ENCODE measurements around the gene CLEC16A. TPM values are rescaled to one million over a fixed set of nuclear protein-coding genes. Genes with fewer than 3 reads are reported as not detected.
A peak's percentile ranks its signal among the peaks of the same experiment; 100 is the strongest.

The CLEC16A gene
- total RNA-seq, 2 donors from 2014 or later = 29.9 to 32.3 TPM

DNA sequence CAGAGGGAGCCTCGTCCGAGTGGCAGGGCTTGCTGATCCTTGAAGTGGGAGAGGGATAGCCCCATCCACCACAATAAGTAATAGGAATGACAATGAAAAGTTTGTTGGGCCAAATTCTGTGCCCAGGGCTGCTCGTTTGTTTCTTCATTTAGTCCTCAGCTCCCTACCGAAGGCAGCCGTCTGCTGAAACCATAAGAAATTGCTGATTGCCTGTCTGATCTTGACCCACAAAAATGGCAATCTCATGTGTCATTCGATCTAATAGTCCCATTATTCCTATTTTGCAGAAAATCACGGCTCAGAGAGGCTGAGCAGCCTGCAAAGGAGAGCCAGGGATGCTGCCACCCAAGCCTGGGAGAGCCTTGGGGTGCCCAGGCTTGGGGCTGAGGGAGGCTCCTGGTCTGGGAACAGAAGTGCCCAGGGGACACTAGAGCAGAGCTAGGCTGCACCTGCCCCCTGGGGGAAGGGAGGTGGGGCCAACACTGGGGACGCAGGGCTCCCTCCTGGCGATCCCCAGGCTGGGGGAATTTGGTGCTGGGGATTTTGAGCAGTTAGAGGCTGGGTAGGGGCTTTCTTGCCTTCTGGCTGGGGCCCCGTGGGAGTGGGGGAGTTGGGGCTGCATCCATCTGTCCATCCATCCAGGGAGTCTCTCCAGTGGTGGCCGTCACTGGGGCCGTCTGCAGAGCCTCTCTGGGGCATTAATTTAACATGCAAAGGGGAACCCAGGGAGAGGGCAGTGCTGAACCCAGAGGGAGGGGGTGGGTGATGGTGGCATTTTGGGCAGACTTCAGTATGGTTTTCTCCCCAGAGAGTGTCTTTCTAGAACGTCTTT is 258.1 kb downstream of the CLEC16A start:
- H3K4me1 Mint-ChIP-seq (ENCODE audit: low read depth) = peaks cover 84% of the 10 kb centered on the region
- DNase-seq (no peak), ATAC-seq (replicated peaks in 1 of 2) (peak; percentile 5 to 16)
- peaks cover 0 to 3% of the 10 kb centered on the region in 2 donors for H3K9me3 Mint-ChIP-seq
- no peaks in the 10 kb centered on the region for H3K27me3 Mint-ChIP-seq (ENCODE audit: low read depth)
- peak overlapping the region; percentile 37 to 75 for H3K4me3 Mint-ChIP-seq
- H3K36me3 Mint-ChIP-seq (ENCODE audit: insufficient read depth in 2 of 2) = peaks cover 3% of the 10 kb centered on the region in 2 donors
- no peak overlapping the region for H3K27ac Mint-ChIP-seq

DNA sequence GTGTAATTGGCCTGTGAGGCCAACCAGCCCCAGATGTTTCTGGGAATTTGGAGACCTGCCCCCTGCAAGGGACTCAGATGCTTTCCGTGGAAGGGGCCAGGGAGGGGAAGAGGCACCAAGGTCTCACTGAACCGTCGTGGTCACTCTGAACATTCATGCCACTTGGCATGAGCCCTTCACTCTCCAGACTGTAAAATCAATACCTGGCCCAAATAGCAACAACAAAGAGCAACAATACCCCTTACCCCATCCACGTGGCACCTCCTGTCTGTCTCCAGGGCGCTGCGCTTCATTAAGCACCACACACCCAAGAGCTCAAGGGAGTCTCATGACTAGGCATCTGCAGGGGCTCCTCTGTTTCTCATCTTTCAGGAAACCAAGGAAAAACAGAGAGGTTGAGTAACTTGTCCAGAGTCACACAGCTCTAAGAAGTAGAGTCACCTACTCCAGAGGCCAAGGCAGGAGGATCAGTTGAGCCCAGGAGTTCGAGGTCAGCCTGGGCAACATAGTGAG is 258.8 kb downstream of the CLEC16A start:
- no peak for DNase-seq
- Mint-ChIP-seq H3K4me3 (peak overlapping the region in 1 of 2 donors; percentile 75), H3K9me3 (peaks cover 0 to 6% of the 10 kb centered on the region in 2 donors), H3K4me1 (ENCODE audit: low read depth) (peaks cover 77% of the 10 kb centered on the region), H3K36me3 (ENCODE audit: insufficient read depth in 2 of 2) (peaks cover 6% of the 10 kb centered on the region in 2 donors), H3K27ac (no peak overlapping the region), H3K27me3 (ENCODE audit: low read depth) (no peaks in the 10 kb centered on the region)
- no peak for ATAC-seq (replicated peaks in 1 of 2)

DNA sequence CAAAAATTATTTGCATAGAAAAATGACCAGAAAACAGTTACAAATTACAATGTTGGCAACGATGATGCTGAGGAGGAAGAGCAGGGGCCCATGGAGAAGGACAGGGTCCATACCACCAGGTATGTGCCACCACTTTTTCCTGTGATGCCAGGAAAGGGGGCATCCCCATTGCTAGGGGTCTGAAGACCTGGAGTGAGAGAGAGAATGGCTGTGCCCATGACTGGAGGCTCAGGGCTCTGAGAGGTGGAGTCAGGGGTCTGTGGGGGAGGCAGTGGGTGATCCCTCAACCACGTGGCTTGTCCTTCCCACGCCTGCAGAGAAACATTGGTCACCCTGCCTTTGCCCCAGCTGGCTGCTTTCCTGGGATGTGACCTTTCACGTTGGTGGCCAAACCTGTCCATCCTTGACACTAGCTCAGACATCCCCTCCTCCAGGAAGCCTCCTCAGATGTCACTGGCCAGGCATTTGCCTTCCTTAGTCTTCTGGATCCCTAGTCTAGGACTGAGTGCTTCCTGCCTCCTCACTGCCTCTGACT is 260.2 kb downstream of the CLEC16A start:
- H3K9me3 Mint-ChIP-seq = peaks cover 0 to 6% of the 10 kb centered on the region in 2 donors
- H3K36me3 Mint-ChIP-seq (ENCODE audit: insufficient read depth in 2 of 2) = peaks cover 9% of the 10 kb centered on the region in 2 donors
- DNase-seq = no peak
- H3K27me3 Mint-ChIP-seq (ENCODE audit: low read depth) = no peaks in the 10 kb centered on the region
- peak overlapping the region; percentile 61 for H3K27ac Mint-ChIP-seq
- ATAC-seq (replicated peaks in 1 of 2) = no peak
- peaks cover 76% of the 10 kb centered on the region for H3K4me1 Mint-ChIP-seq (ENCODE audit: low read depth)
- H3K4me3 Mint-ChIP-seq = no peak overlapping the region

DNA sequence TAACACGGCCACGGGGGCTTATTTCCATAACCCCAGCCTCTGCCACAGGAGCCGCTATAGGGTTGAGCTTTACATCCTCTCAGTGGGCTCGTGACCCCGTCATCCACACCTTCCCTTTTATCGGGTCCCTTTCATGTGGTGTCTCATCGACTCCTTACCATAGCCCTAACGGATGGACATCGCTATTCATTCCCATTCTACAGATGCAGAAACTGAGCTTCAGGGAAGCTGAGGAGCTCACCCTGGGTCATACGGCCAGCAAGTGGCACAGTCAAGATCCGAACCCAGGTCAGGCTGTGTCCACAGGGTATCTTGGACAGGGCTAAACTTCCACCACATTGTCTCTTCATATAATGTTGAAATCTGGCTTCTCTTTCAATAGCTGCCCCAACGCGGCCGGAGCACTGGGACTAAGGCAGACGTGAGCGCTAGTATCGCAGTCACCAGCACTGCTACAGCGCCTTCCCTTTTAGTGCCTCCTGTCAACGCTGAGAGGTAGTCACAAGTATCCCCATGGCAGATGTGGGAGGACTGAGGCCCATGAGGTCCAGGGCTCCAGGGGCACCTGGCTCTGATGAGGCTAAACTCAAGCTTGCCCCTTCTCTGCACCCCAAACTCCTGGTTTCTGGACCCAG is 260.8 kb downstream of the CLEC16A start:
- H3K4me3 Mint-ChIP-seq = no peak overlapping the region
- peaks cover 76% of the 10 kb centered on the region for H3K4me1 Mint-ChIP-seq (ENCODE audit: low read depth)
- H3K27me3 Mint-ChIP-seq (ENCODE audit: low read depth) = no peaks in the 10 kb centered on the region
- no peak overlapping the region for H3K27ac Mint-ChIP-seq
- H3K36me3 Mint-ChIP-seq (ENCODE audit: insufficient read depth in 2 of 2) = peaks cover 9% of the 10 kb centered on the region in 2 donors
- DNase-seq (no peak), ATAC-seq (replicated peaks in 1 of 2) (no peak)
- peaks cover 0 to 6% of the 10 kb centered on the region in 2 donors for H3K9me3 Mint-ChIP-seq

DNA sequence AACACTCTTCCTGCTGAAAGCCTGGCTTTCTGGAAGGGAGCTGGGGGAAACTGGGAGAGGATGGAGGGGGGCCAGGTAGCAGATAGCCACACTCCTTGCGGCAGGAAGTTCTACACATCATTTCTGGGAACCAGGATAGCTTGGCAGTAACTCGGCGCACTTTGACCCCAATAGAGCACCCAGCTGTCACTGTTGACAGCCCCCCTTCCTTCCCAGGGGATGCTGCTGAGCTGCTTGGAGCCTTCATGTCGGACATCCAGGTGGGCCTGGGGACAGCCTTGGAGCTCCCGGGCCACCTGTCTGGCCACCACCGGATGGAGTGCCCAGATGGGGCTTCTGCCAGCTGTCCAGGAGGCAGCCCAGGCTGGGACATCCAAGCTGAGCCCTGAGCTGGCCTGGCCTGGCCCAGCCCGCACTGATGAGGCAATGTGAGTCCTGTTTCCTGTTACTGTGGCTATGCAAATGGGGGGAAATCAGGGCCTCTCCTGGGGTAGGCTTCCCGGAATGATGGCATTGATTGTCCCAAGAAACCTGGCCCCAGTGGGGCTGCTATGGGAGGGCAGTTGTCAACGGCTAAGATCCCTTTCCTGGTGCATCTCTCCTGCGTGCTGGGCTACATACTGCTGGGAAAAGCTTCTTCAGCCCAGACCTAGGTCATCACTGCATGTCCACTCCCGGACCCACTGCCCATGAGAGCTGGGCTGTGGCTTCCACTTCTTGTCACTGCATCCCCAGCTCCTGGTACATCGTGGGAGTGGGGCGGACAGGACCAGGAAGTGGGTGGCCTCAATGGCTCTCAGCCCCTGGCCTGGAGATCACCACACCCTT is 261.6 kb downstream of the CLEC16A start:
- H3K27me3 Mint-ChIP-seq (ENCODE audit: low read depth) = no peaks in the 10 kb centered on the region
- H3K4me1 Mint-ChIP-seq (ENCODE audit: low read depth) = peaks cover 75% of the 10 kb centered on the region
- H3K36me3 Mint-ChIP-seq (ENCODE audit: insufficient read depth in 2 of 2) = peaks cover 9% of the 10 kb centered on the region in 2 donors
- DNase-seq (peak in 1 of 2 donors; percentile 57), ATAC-seq (replicated peaks in 1 of 2) (peak; percentile 37 to 70)
- H3K27ac Mint-ChIP-seq = peak overlapping the region; percentile 98
- H3K9me3 Mint-ChIP-seq = peaks cover 0 to 6% of the 10 kb centered on the region in 2 donors
- peak overlapping the region; percentile 58 to 78 for H3K4me3 Mint-ChIP-seq

DNA sequence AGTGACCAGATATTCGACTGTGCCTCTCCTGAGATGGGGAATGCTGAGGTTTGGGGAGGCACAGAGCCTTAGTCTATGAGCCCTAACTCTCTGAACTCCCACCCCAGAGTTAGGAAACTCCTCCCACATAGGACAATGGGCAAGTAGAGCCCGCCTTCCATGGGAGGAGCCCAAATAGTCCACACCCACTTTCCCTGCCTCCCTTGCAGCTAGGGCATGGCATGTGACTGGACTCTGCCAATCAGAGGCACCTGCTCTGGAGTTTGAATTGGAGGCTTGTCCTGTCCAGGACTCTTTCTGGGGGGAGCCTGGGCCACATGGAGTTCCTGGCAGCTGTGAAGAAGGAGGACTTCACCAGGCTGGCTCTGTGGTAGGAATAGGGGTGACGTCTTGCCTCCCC is 263.3 kb downstream of the CLEC16A start:
- Mint-ChIP-seq H3K27me3 (ENCODE audit: low read depth) (no peaks in the 10 kb centered on the region), H3K4me3 (peak overlapping the region; percentile 58 to 78), H3K9me3 (peaks cover 0 to 6% of the 10 kb centered on the region in 2 donors), H3K36me3 (ENCODE audit: insufficient read depth in 2 of 2) (peaks cover 9% of the 10 kb centered on the region in 2 donors), H3K27ac (peak overlapping the region; percentile 95), H3K4me1 (ENCODE audit: low read depth) (peaks cover 74% of the 10 kb centered on the region)
- DNase-seq (no peak), ATAC-seq (replicated peaks in 1 of 2) (no peak)

DNA sequence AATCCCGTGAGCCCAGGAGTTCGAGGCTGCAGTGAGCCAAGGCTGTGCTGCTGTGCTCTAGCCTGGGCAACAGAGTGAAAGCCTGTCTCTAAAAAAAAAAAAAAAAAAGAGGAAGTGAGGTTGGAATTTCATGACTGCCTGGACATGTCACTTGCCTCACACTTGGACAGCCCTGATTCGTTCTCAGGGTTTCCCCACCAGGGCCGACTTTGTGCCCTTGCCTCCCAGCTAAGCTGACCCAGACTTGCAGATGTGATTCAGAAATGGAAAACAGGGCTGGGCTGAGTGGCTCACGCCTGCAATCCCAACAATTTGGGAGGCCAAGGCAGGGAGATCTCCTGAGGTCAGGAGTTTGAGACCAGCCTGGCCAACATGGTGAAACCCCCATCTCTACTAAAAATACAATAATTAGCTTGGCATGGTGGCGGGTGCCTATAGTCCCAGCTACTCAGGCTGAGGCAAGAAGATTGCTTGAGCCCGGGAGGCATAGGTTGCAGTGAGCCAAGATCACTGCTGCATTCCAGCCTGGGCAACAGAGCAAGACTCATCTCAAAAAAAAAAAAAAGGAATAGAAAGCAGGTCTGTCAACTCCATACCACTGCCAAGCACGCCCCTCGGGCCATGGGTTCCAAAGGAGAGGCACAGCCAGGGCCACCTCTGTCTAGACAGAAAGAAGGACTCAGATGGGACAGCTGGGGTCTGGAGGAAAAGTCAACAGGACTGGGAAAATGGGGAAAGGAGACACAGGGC is 264.7 kb downstream of the CLEC16A start:
- Mint-ChIP-seq H3K4me3 (no peak overlapping the region), H3K27ac (no peak overlapping the region), H3K9me3 (peaks cover 0 to 6% of the 10 kb centered on the region in 2 donors), H3K36me3 (ENCODE audit: insufficient read depth in 2 of 2) (peaks cover 9% of the 10 kb centered on the region in 2 donors), H3K4me1 (ENCODE audit: low read depth) (peaks cover 70% of the 10 kb centered on the region), H3K27me3 (ENCODE audit: low read depth) (no peaks in the 10 kb centered on the region)
- ATAC-seq (replicated peaks in 1 of 2) = no peak
- no peak for DNase-seq

DNA sequence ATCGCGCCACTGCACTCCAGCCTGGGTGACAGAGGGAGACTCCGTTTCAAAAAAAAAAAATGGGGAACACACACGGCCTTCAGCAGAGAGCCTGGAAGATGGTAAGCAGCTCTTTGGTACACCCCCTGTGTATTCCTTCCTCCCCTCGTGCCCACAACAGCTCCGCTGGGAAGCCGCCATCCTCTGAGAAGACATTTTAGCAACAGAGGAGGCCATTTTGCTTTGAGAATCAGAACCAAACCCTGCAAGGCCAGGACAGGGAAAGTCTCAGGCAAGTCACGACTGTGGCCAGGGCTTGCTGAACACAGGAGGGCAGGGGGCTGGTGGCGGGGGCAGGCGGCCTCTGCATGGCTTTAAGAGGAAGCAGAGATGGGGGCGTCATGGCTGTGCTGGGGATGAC is 265.9 kb downstream of the CLEC16A start:
- ATAC-seq (replicated peaks in 1 of 2) (no peak), DNase-seq (no peak)
- no peak overlapping the region for H3K27ac Mint-ChIP-seq
- no peak overlapping the region for H3K4me3 Mint-ChIP-seq
- H3K36me3 Mint-ChIP-seq (ENCODE audit: insufficient read depth in 2 of 2) = peaks cover 9% of the 10 kb centered on the region in 2 donors
- peaks cover 0 to 6% of the 10 kb centered on the region in 2 donors for H3K9me3 Mint-ChIP-seq
- H3K4me1 Mint-ChIP-seq (ENCODE audit: low read depth) = peaks cover 60% of the 10 kb centered on the region
- no peaks in the 10 kb centered on the region for H3K27me3 Mint-ChIP-seq (ENCODE audit: low read depth)

DNA sequence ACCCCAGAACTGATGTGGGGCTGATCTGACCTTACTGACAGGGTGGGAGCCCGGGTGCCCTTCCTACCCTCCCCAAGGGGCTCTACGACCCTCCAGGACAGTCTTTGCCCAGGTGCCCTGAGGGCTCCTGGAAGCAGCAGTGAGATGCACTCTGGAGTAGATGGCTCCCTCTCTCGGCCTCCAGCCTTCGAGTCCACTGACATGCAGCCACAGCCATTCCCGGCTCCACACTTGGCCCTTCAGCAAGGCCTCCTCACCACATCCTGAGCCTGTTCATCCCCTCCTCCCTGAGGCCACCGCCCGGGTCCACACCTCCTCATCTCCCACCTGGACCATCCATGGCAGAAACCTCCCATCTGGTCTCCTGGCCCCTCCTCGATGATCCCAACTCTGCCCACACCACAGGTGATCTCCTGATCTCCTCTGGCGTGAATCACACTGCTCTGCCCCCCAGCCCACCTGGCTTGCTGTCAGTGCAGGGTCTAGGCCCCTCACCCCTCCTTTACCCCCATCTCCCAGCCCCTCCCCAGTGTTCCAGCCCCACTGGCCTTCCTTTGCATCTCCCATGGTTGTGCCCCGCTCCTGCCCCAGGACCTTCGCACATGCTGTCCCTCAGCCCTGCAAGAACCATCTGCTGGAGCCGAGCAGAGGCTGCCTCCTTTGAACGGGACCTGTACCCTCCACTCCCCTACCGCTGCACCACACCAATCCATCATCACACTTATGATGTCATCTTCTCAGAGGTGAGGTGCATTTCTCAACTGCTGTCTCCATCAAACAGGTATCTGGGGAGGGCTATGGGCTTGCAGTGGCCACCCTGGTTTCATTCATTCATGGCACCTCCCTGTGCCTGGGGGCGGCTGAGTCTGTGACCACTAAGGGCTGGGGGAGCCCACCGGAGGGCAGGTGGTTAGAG is 267.0 kb downstream of the CLEC16A start:
- H3K4me1 Mint-ChIP-seq (ENCODE audit: low read depth) = peaks cover 49% of the 10 kb centered on the region
- DNase-seq = no peak
- H3K27ac Mint-ChIP-seq = no peak overlapping the region
- H3K27me3 Mint-ChIP-seq (ENCODE audit: low read depth) = no peaks in the 10 kb centered on the region
- peaks cover 2 to 11% of the 10 kb centered on the region in 2 donors for H3K9me3 Mint-ChIP-seq
- no peak for ATAC-seq (replicated peaks in 1 of 2)
- H3K36me3 Mint-ChIP-seq (ENCODE audit: insufficient read depth in 2 of 2) = peaks cover 15 to 16% of the 10 kb centered on the region in 2 donors
- no peak overlapping the region for H3K4me3 Mint-ChIP-seq

DNA sequence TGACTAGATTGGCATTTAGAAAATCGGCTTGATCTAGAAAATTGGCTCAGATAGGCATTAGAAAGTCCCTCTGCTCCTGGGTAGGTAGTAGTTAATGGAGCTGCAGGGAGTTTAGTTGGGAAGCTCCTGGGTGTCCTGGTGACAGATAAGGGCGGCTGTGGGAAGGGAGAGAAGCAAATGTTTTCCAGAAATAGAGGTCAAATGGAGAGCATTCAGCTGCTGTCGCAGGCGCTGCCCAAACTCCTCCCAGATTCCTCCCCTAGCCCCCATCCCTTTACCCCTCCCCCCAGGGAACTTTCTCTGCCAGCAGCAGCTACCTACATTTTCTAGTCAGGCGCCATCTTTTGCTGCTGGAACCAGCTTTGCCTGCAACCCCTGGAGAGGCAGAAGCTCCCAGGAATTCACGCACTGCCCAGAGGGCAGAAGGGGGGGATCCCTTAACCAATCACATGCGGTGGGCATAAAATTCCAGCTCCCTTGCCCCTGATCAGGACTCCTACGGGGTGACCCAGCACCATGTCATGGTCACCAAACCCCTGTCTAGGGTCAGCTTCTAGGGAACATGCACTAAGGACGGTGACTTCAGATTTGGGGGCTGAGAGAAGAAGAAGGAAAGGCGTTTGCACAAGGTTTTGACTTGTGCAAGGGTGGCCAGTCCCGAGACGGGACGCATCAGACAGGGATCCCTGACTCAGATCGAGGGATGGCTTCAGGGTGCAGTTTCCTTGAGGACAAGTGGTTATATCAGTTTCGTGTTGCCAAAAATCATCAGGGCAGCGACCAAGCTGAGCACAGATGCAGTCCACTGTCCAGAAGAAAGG is 267.8 kb downstream of the CLEC16A start:
- no peak overlapping the region for H3K27ac Mint-ChIP-seq
- ATAC-seq (replicated peaks in 1 of 2) (no peak), DNase-seq (no peak)
- no peak overlapping the region for H3K4me3 Mint-ChIP-seq
- H3K27me3 Mint-ChIP-seq (ENCODE audit: low read depth) = no peaks in the 10 kb centered on the region
- H3K9me3 Mint-ChIP-seq = peaks cover 2 to 12% of the 10 kb centered on the region in 2 donors
- H3K36me3 Mint-ChIP-seq (ENCODE audit: insufficient read depth in 2 of 2) = peaks cover 16 to 18% of the 10 kb centered on the region in 2 donors
- peaks cover 40% of the 10 kb centered on the region for H3K4me1 Mint-ChIP-seq (ENCODE audit: low read depth)

DNA sequence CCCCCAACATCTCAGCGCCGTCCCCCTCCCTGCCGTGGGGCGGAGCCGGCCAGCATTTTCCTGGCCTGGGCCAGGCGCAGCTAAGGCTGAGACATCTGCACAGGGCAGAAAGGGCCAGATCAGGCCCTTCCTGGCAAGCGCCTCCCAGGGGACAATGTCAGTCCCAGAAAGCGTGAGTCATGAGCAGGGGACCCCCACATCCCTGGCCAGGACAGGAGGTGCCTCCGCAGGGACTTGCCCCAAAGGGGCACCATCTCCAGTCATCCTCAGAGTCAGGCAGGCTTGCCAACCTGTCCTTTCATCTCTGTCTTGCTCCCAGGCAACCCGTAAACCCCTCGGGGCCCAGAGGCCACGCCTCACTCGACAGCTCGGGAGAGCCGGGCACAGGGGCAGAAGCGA is 268.4 kb downstream of the CLEC16A start:
- ATAC-seq (replicated peaks in 1 of 2) (peak; percentile 19 to 24), DNase-seq (no peak)
- Mint-ChIP-seq H3K27ac (no peak overlapping the region), H3K27me3 (ENCODE audit: low read depth) (no peaks in the 10 kb centered on the region), H3K9me3 (peaks cover 3 to 12% of the 10 kb centered on the region in 2 donors), H3K36me3 (ENCODE audit: insufficient read depth in 2 of 2) (peaks cover 16 to 21% of the 10 kb centered on the region in 2 donors), H3K4me3 (no peak overlapping the region), H3K4me1 (ENCODE audit: low read depth) (peaks cover 43% of the 10 kb centered on the region)

Data from activated T-cell treated with anti-CD3 and anti-CD28 coated beads, Interleukin-2, amount 50 U/mL, for 72 hours (primary cell).